ENCODE measurements around the gene CHRNA4.

The CHRNA4 gene

DNA sequence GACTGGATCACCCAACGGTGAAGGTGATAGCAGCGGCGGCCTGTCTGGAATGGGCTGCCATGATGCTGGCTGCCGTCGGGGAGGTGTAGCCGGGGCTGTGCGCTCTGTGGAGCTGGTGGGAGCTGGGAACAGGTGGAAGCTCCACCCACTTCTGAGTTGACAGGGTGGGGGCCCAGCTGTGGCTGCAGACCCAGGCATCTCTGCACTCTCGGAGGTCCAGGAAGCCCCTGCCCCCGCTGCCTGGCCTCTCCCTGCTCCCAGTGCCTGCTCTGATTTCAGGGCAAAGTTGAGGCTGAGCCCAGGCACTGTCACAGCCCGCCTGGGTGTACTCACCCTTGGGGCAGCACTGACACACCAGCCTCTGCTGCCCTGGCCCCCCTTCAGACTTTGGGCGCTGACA, 18.1 kb upstream of the CHRNA4 start:
- Histone ChIP-seq H3K4me2 (ENCODE audit: low read length) (no peak overlapping the region), H3K79me2 (ENCODE audit: control insufficient read depth, low read length) (no peaks in the 10 kb centered on the region), H3K9me3 (ENCODE audit: control insufficient read depth, insufficient read depth, low read length) (peaks cover 7% of the 10 kb centered on the region; the same call in 1 of the 2 replicates), H4K20me1 (ENCODE audit: control insufficient read depth, insufficient read depth, low read depth, low read length) (no peaks in the 10 kb centered on the region), H3F3A (ENCODE audit: control insufficient read depth, insufficient read depth) (no peaks in the 10 kb centered on the region), H3K4me1 (ENCODE audit: control insufficient read depth, low read length) (no peaks in the 10 kb centered on the region), H3K27ac (ENCODE audit: low read depth, low read length) (no peak overlapping the region), H3K36me3 (ENCODE audit: control insufficient read depth, low read length) (no peaks in the 10 kb centered on the region), H3K27me3 (ENCODE audit: control insufficient read depth, low read length) (no peaks in the 10 kb centered on the region), H3K4me3 (ENCODE audit: low read length) (no peak overlapping the region), H3K9me2 (replicated peaks; ENCODE audit: control insufficient read depth, low read length) (no peaks in the 10 kb centered on the region)
- no peak for TF ChIP-seq EZH2phosphoT487 (IDR thresholded peaks at IDR 0.05; ENCODE audit: borderline replicate concordance, low read length)
- TF ChIP-seq, protein P1, sequence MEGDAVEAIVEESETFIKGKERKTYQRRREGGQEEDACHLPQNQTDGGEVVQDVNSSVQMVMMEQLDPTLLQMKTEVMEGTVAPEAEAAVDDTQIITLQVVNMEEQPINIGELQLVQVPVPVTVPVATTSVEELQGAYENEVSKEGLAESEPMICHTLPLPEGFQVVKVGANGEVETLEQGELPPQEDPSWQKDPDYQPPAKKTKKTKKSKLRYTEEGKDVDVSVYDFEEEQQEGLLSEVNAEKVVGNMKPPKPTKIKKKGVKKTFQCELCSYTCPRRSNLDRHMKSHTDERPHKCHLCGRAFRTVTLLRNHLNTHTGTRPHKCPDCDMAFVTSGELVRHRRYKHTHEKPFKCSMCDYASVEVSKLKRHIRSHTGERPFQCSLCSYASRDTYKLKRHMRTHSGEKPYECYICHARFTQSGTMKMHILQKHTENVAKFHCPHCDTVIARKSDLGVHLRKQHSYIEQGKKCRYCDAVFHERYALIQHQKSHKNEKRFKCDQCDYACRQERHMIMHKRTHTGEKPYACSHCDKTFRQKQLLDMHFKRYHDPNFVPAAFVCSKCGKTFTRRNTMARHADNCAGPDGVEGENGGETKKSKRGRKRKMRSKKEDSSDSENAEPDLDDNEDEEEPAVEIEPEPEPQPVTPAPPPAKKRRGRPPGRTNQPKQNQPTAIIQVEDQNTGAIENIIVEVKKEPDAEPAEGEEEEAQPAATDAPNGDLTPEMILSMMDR (IDR thresholded peaks at IDR 0.05; ENCODE audit: low read depth, low read length, poor library complexity, severe bottlenecking) = no peak

DNA sequence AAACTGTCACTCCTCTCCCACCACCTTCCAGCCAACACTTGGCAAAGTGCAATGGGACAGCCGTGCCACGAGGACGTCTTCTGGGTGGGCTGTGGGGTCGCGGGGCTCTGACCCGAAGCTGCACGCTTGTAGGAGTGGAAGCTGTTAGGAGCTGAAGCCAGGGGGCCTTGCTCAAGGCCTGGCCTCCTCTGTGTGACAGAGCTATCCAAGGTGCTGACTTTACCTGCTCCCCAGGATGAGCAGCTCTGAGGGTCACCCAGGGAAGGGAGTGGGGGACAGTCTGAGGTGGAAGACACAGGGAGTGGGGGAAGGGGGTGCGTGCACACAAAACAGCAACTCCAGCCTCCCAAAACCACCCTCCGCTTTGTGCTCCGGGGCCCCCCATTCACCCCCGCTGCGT, 17.5 kb upstream of the CHRNA4 start:
- H3K27me3 ChIP-seq (ENCODE audit: control insufficient read depth, low read length) = no peaks in the 10 kb centered on the region

DNA sequence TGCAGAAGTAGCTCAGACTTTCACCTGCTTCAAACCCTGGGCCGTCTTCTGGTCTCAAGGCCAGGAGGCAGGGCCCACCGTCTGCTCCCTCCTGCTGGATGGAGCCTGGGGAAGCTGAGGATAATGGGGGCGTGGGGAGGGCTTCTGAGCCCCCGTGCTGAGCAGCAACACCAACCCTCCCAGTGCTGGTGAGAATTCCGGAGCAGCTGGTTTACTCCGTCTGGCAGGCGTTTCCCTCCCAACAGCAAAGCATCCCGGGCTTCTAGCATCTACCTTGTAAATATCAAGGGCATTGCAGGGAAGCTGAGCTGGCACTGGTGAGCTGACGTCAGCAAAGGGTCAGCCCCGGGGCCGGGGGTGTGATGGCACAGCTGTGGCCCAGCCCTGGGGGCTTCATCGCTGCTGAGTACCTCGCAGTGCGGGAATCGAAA, 16.8 kb upstream of the CHRNA4 start:
- H3K4me1 ChIP-seq (ENCODE audit: control insufficient read depth, low read length) = no peaks in the 10 kb centered on the region
- no peaks in the 10 kb centered on the region for H3K27me3 ChIP-seq (ENCODE audit: control insufficient read depth, low read length)
- TF ChIP-seq, protein P1 (IDR thresholded peaks at IDR 0.05; ENCODE audit: low read depth, low read length, poor library complexity, severe bottlenecking) = no peak
- TF ChIP-seq EZH2phosphoT487 (IDR thresholded peaks at IDR 0.05; ENCODE audit: borderline replicate concordance, low read length) = no peak
- no peaks in the 10 kb centered on the region for H3F3A ChIP-seq (ENCODE audit: control insufficient read depth, insufficient read depth)
- no peaks in the 10 kb centered on the region for H3K79me2 ChIP-seq (ENCODE audit: control insufficient read depth, low read length)
- H4K20me1 ChIP-seq (ENCODE audit: control insufficient read depth, insufficient read depth, low read depth, low read length) = no peaks in the 10 kb centered on the region
- H3K4me2 ChIP-seq (ENCODE audit: low read length) = no peak overlapping the region
- no peak overlapping the region for H3K27ac ChIP-seq (ENCODE audit: low read depth, low read length)
- H3K4me3 ChIP-seq (ENCODE audit: low read length) = no peak overlapping the region
- no peaks in the 10 kb centered on the region for H3K9me2 ChIP-seq (replicated peaks; ENCODE audit: control insufficient read depth, low read length)
- H3K9me3 ChIP-seq (ENCODE audit: control insufficient read depth, insufficient read depth, low read length) = peaks cover 7% of the 10 kb centered on the region; the same call in 1 of the 2 replicates
- H3K36me3 ChIP-seq (ENCODE audit: control insufficient read depth, low read length) = no peaks in the 10 kb centered on the region

More for the DNA sequence above, 17.5 kb upstream of the CHRNA4 start:
- TF ChIP-seq, protein P1 (IDR thresholded peaks at IDR 0.05; ENCODE audit: low read depth, low read length, poor library complexity, severe bottlenecking) = no peak
- TF ChIP-seq EZH2phosphoT487 (IDR thresholded peaks at IDR 0.05; ENCODE audit: borderline replicate concordance, low read length) = no peak
- Histone ChIP-seq H3K79me2 (ENCODE audit: control insufficient read depth, low read length) (no peaks in the 10 kb centered on the region), H3K36me3 (ENCODE audit: control insufficient read depth, low read length) (no peaks in the 10 kb centered on the region), H3K4me1 (ENCODE audit: control insufficient read depth, low read length) (no peaks in the 10 kb centered on the region), H3K4me2 (ENCODE audit: low read length) (no peak overlapping the region), H3K9me3 (ENCODE audit: control insufficient read depth, insufficient read depth, low read length) (peaks cover 7% of the 10 kb centered on the region; the same call in 1 of the 2 replicates), H3K9me2 (replicated peaks; ENCODE audit: control insufficient read depth, low read length) (no peaks in the 10 kb centered on the region), H3F3A (ENCODE audit: control insufficient read depth, insufficient read depth) (no peaks in the 10 kb centered on the region), H4K20me1 (ENCODE audit: control insufficient read depth, insufficient read depth, low read depth, low read length) (no peaks in the 10 kb centered on the region), H3K4me3 (ENCODE audit: low read length) (no peak overlapping the region), H3K27ac (ENCODE audit: low read depth, low read length) (no peak overlapping the region)

Data from DOHH2 (cell line).